Liver (tissue), 9 donors: ENCODE measurements around the gene HPCA. TPM values are rescaled to one million over a fixed set of nuclear protein-coding genes. Genes with fewer than 3 reads are reported as not detected.

Source experiments
- DNase-seq: peaks from one replicate; pipeline ENCODE4 v3.0.0-alpha.2; 2017; ENCODE audit warnings: low spot score
- H3K27ac ChIP-seq, 2 donors: one replicate each; pipeline ENCODE4 v1.7.0; 2013; ENCODE audit warnings: inconsistent platforms in 2 of 2, low read length in 2 of 2, control low read depth in 1 of 2, low read depth in 1 of 2, mild to moderate bottlenecking in 1 of 2
- H3K27me3 ChIP-seq, 4 donors: one replicate each; pipeline versions ENCODE4 v1.6.1 to v1.7.0; 2013; ENCODE audit warnings: low read length in 3 of 4, inconsistent platforms in 1 of 4, mild to moderate bottlenecking in 1 of 4, moderate library complexity in 1 of 4; ENCODE audit not compliant: control insufficient read depth in 4 of 4, insufficient read depth in 4 of 4
- H3K36me3 ChIP-seq, 4 donors: one replicate each; pipeline versions ENCODE4 v1.6.1 to v1.7.0; 2013; ENCODE audit warnings: low read length in 3 of 4, mild to moderate bottlenecking in 3 of 4, low read depth in 1 of 4, moderate library complexity in 1 of 4; ENCODE audit not compliant: control insufficient read depth in 4 of 4, insufficient read depth in 3 of 4
- H3K4me1 ChIP-seq, 4 donors: one replicate each; pipeline versions ENCODE4 v1.6.1 to v1.7.0; 2013; ENCODE audit warnings: low read length in 3 of 4, mild to moderate bottlenecking in 3 of 4, moderate library complexity in 1 of 4; ENCODE audit not compliant: control insufficient read depth in 4 of 4, insufficient read depth in 4 of 4
- H3K4me3 ChIP-seq, 3 donors: one replicate each; pipeline versions ENCODE4 v1.6.1 to v1.7.0; 2013; ENCODE audit warnings: low read length in 3 of 3, control low read depth in 1 of 3, low read depth in 1 of 3, mild to moderate bottlenecking in 1 of 3
- H3K9ac ChIP-seq, 2 donors: one replicate each; pipeline ENCODE4 v1.7.0; 2013; ENCODE audit warnings: low read length in 2 of 2, mild to moderate bottlenecking in 2 of 2, moderate library complexity in 2 of 2, control low read depth in 1 of 2, low read depth in 1 of 2
- H3K9me3 ChIP-seq, 4 donors: one replicate each; pipeline versions ENCODE4 v1.6.1 to v1.7.0; 2013; ENCODE audit warnings: low read length in 3 of 4; ENCODE audit not compliant: control insufficient read depth in 4 of 4
- CTCF ChIP-seq: fragments of 150-350 bp; IDR thresholded peaks from 2 replicates; pipeline ENCODE4 v1.5.1; 2017; ENCODE audit warnings: improper control_type of control experiment, low read depth, low read length; ENCODE audit not compliant: missing input control
- EGR1 ChIP-seq, 2 donors: IDR thresholded peaks; 2 replicates each; pipeline ENCODE4 v1.6.1; 2016 to 2018; ENCODE audit warnings: antibody characterized with exemption in 2 of 2, low read depth in 2 of 2
- FOXA2 ChIP-seq: IDR thresholded peaks from 2 replicates; pipeline ENCODE4 v1.6.1; 2016; ENCODE audit warnings: antibody characterized with exemption
- GABPA ChIP-seq, 2 donors: IDR thresholded peaks in 1 of 2; conservative IDR thresholded peaks in 1 of 2; 2 replicates each; pipeline ENCODE4 v1.6.1; 2016; ENCODE audit warnings: antibody characterized with exemption in 2 of 2, mild to moderate bottlenecking in 1 of 2, moderate library complexity in 1 of 2
- HNF4A ChIP-seq, 2 donors: conservative IDR thresholded peaks; 2 replicates each; pipeline ENCODE4 v1.6.1; 2016; ENCODE audit warnings: antibody characterized with exemption in 2 of 2, mild to moderate bottlenecking in 2 of 2
- HNF4G ChIP-seq: IDR thresholded peaks from 2 replicates; pipeline ENCODE4 v1.6.1; 2016; ENCODE audit warnings: antibody characterized with exemption
- JUND ChIP-seq, 2 donors: IDR thresholded peaks; 2 replicates each; pipeline ENCODE4 v1.6.1; 2016; ENCODE audit warnings: antibody characterized with exemption in 2 of 2
- MAX ChIP-seq: IDR thresholded peaks from 2 replicates; pipeline ENCODE4 v1.6.1; 2016; ENCODE audit warnings: antibody characterized with exemption
- NR2F2 ChIP-seq: IDR thresholded peaks from 2 replicates; pipeline ENCODE4 v1.6.1; 2016; ENCODE audit warnings: antibody characterized with exemption
- RAD21 ChIP-seq, 2 donors: IDR thresholded peaks; 2 replicates each; pipeline ENCODE4 v1.6.1; 2016; ENCODE audit warnings: antibody characterized with exemption in 2 of 2, mild to moderate bottlenecking in 2 of 2
- REST ChIP-seq: IDR thresholded peaks from 2 replicates; pipeline ENCODE4 v1.6.1; 2016; ENCODE audit warnings: antibody characterized with exemption, mild to moderate bottlenecking
- SP1 ChIP-seq: IDR thresholded peaks from 2 replicates; pipeline ENCODE4 v1.6.1; 2018; ENCODE audit warnings: antibody characterized with exemption, mild to moderate bottlenecking
- TAF1 ChIP-seq: conservative IDR thresholded peaks from 2 replicates; pipeline ENCODE4 v1.6.1; 2016; ENCODE audit warnings: antibody characterized with exemption, mild to moderate bottlenecking
- YY1 ChIP-seq: IDR thresholded peaks from 2 replicates; pipeline ENCODE4 v1.6.1; 2016; ENCODE audit warnings: antibody characterized with exemption, mild to moderate bottlenecking
- ZBTB33 ChIP-seq: IDR thresholded peaks from 2 replicates; pipeline ENCODE4 v1.6.1; 2016; ENCODE audit warnings: antibody characterized with exemption
- WGBS: extraction: QIAGEN DNeasy Blood & Tissue Kit; methylation state at CpG from one replicate; pipeline ENCODE4 v1.1.7; 2013; 5-methylcytosine and 5-hydroxymethylcytosine counted together
- polyA plus RNA-seq, 2 donors: library from polyadenylated mRNA; stranded (reverse) in 1 of 2; unstranded in 1 of 2; fragments of 200-250 nt in 1 of 2; fragments of >200 nt in 1 of 2; fragmentation: Nextera tagmentation in 1 of 2; extraction: Ambion mirVana in 1 of 2; gene quantifications; one replicate each; pipeline versions ENCODE4 v1.2.1 to v1.2.3, GENCODE V29; 2013 to 2015
- total RNA-seq, 2 donors: library from RNA; depleted of rRNA; stranded (reverse); fragments of >200 nt; gene quantifications; one replicate each; pipeline ENCODE4 v1.2.3, GENCODE V29; 2014
- TF ChIP-seq, protein P1 (sequence below): IDR thresholded peaks from 2 replicates; pipeline ENCODE4 v1.6.1; 2016; ENCODE audit warnings: antibody characterized with exemption
- donor health status: healthy.
- donor health status: healthy.
- donor health status: healthy.
- donor health status: healthy.
- donor health status: healthy.

The HPCA gene
- total and polyA plus RNA-seq, 4 donors = not detected

GRCh38 chr1:32906654-32907053 is 20.4 kb downstream of the HPCA start:
- no peak overlapping the region for H3K4me3 ChIP-seq
- H3K27me3 ChIP-seq = no peaks in the 10 kb centered on the region
- no peak for TF ChIP-seq EGR1 (IDR thresholded peaks at IDR 0.05; ENCODE audit: low read depth in 2 of 2)
- TF ChIP-seq, protein P1, sequence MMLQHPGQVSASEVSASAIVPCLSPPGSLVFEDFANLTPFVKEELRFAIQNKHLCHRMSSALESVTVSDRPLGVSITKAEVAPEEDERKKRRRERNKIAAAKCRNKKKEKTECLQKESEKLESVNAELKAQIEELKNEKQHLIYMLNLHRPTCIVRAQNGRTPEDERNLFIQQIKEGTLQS = no peak
- TF ChIP-seq REST = no peak
- no peak for TF ChIP-seq CTCF
- no peak for TF ChIP-seq HNF4G
- TF ChIP-seq YY1 = no peak
- no peak for TF ChIP-seq NR2F2
- TF ChIP-seq GABPA (IDR thresholded peaks at IDR 0.05 in 1 of 2, conservative IDR thresholded peaks at IDR 0.05 in 1 of 2) = no peak
- TF ChIP-seq FOXA2 = no peak
- TF ChIP-seq SP1 = no peak
- TF ChIP-seq JUND (IDR thresholded peaks at IDR 0.05) = no peak
- no peak for TF ChIP-seq HNF4A (conservative IDR thresholded peaks at IDR 0.05)
- no peak for TF ChIP-seq MAX
- TF ChIP-seq RAD21 (IDR thresholded peaks at IDR 0.05) = no peak
- no peak for TF ChIP-seq TAF1
- DNase-seq = no peak
- WGBS = 93% methylated on average over 7 of the region's 7 CpGs
- no peak overlapping the region for H3K9ac ChIP-seq
- no peaks in the 10 kb centered on the region for H3K36me3 ChIP-seq
- H3K27ac ChIP-seq = no peak overlapping the region
- peaks cover 4 to 6% (median 5%) of the 10 kb centered on the region in 4 donors for H3K4me1 ChIP-seq
- no peaks in the 10 kb centered on the region for H3K9me3 ChIP-seq

GRCh38 chr1:32907435-32907834 is 21.1 kb downstream of the HPCA start:
- no peak for DNase-seq
- H3K27me3 ChIP-seq = no peaks in the 10 kb centered on the region
- no peak overlapping the region for H3K27ac ChIP-seq
- H3K4me1 ChIP-seq = peaks cover 4 to 5% (median 4%) of the 10 kb centered on the region in 4 donors
- WGBS = 44% methylated on average over 4 of the region's 4 CpGs
- no peak overlapping the region for H3K9ac ChIP-seq
- no peaks in the 10 kb centered on the region for H3K36me3 ChIP-seq
- H3K4me3 ChIP-seq = no peak overlapping the region
- H3K9me3 ChIP-seq = no peaks in the 10 kb centered on the region
- TF ChIP-seq CTCF = no peak
- TF ChIP-seq NR2F2 = no peak
- no peak for TF ChIP-seq HNF4G
- no peak for TF ChIP-seq GABPA (IDR thresholded peaks at IDR 0.05 in 1 of 2, conservative IDR thresholded peaks at IDR 0.05 in 1 of 2)
- TF ChIP-seq SP1 = no peak
- TF ChIP-seq ZBTB33 = no peak
- no peak for TF ChIP-seq REST
- no peak for TF ChIP-seq TAF1
